Measurements from ENCODE around the gene MRFAP1. TPM values are rescaled to one million over a fixed set of nuclear protein-coding genes. Genes with fewer than 3 reads are reported as not detected.
"Not testable (repeated sequence)": the region's sequence is repeated elsewhere in the genome, so short reads cannot be mapped to it uniquely, and the experiment has no call there.

Gene MRFAP1
- total and polyA plus RNA-seq, 2 of the 4 experiments (the other 2 are of a cell fraction) = 65.4 to 268 TPM

DNA sequence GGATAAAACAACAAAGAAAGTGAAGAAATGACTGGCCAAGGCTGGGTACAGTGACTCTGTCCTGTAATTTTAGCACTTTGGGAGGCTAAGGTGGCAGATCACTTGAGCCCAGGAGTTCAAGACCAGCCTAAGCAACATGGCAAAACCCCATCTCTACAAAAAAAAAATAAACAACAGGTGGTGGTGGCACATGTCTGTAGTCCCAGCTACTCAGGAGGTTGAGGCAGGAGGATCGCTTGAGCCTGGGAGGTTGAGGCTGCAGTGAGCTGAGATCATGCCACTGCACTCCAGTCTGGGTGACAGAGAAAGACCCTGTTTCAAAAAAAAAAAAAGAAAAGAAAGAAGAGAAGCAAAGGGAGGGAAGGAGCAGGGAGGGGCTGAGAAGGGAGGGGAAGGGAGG, 12.0 kb upstream of the MRFAP1 start:
- in situ Hi-C loops (cut with MboI; ENCODE audit: low sequenced_read_pairs); H2BK120ac ChIP-seq (ENCODE audit: low read depth, low read length); H3K27me3 ChIP-seq (ENCODE audit: control insufficient read depth, insufficient read depth, low read length); H3K9me3 ChIP-seq (ENCODE audit: control insufficient read depth, insufficient read depth, low read length); H2AK9ac ChIP-seq (replicated peaks; ENCODE audit: low read depth, low read length, poor library complexity); CTCF ChIA-PET; H3K4ac ChIP-seq (ENCODE audit: low read depth, low read length); H3K9me1 ChIP-seq (ENCODE audit: insufficient read depth, low read length); dilution Hi-C loops (cut with HindIII; ENCODE audit: low sequenced_read_pairs, unreplicated experiment); H3K18ac ChIP-seq (ENCODE audit: low read depth, low read length); BruUV-seq (replicated peaks); H4K5ac ChIP-seq (ENCODE audit: low read depth, low read length); POLR2A ChIA-PET (ENCODE audit: unreplicated experiment); intact Hi-C loops (cut with micrococcal nuclease); H3K79me1 ChIP-seq (ENCODE audit: low read depth in 1 of 2, low read length in 2 of 2); H3K4me3 ChIP-seq (ENCODE audit: insufficient read depth, low read depth, low read length); H2BK5ac ChIP-seq (ENCODE audit: low read depth, low read length, poor library complexity, severe bottlenecking); H3K4me1 ChIP-seq (ENCODE audit: control insufficient read depth, insufficient read depth, low read length); ATAC-seq (ENCODE audit: low read depth); H3K9ac ChIP-seq (ENCODE audit: low read depth, low read length); H2AFZ ChIP-seq (replicated peaks; ENCODE audit: low read length, poor library complexity); DNase-seq; H2BK15ac ChIP-seq (ENCODE audit: low read depth, low read length); H3K56ac ChIP-seq (ENCODE audit: extremely low read depth, insufficient read depth, low read length); H4K91ac ChIP-seq (ENCODE audit: insufficient read depth, low read depth, low read length); H3K4me2 ChIP-seq (ENCODE audit: low read depth, low read length); H2BK20ac ChIP-seq (ENCODE audit: low read depth, low read length); H3K36me3 ChIP-seq (ENCODE audit: control insufficient read depth, insufficient read depth, low read length); H3K27ac ChIP-seq (ENCODE audit: insufficient read depth, low read length); H3K14ac ChIP-seq (replicated peaks; ENCODE audit: low read depth, low read length); H3K23ac ChIP-seq (ENCODE audit: low read depth, low read length); H2AK5ac ChIP-seq (ENCODE audit: low read depth, low read length); H4K20me1 ChIP-seq (ENCODE audit: insufficient read depth, low read length); H4K8ac ChIP-seq (ENCODE audit: low read depth in 2 of 2, low read length in 2 of 2): not testable (repeated sequence)
- no CpG with 5 or more reads among the region's 1 CpG for WGBS, 2 experiments (ENCODE audit: extremely low coverage in 2 of 2, insufficient read length in 1 of 2)
